ENCODE results near the gene PRDM15.

PRDM15 gene

DNA sequence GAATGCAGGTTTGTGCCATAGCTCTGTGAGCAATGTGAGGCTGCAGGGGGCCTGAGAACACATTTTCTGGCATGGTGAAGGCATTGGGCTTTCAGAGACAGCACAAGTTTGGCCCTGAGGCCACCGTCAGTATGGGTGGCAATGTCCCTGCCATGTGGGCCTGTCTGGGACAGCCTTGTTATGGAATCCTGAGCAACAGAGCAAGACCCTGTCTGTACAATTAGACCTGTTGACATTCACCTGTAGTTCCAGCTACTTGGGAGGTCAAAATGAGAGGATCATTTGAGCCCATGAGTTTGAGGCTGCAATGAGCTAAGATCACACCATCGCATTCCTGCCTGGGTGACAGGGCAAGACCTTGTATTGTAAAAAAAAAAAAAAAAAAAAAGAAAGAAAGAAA, 35.6 kb downstream of the PRDM15 start:
- DNase-seq (ENCODE audit: low spot score), result no peak
- CTCF ChIA-PET, result no interaction called here
- TF ChIP-seq, protein P1, sequence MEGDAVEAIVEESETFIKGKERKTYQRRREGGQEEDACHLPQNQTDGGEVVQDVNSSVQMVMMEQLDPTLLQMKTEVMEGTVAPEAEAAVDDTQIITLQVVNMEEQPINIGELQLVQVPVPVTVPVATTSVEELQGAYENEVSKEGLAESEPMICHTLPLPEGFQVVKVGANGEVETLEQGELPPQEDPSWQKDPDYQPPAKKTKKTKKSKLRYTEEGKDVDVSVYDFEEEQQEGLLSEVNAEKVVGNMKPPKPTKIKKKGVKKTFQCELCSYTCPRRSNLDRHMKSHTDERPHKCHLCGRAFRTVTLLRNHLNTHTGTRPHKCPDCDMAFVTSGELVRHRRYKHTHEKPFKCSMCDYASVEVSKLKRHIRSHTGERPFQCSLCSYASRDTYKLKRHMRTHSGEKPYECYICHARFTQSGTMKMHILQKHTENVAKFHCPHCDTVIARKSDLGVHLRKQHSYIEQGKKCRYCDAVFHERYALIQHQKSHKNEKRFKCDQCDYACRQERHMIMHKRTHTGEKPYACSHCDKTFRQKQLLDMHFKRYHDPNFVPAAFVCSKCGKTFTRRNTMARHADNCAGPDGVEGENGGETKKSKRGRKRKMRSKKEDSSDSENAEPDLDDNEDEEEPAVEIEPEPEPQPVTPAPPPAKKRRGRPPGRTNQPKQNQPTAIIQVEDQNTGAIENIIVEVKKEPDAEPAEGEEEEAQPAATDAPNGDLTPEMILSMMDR (conservative IDR thresholded peaks at IDR 0.05; ENCODE audit: low read depth), result no peak
- H3K27ac ChIP-seq, result no peak overlapping the region
- POLR2A ChIA-PET (ENCODE audit: low non-redundant PET), result interaction anchor here (0.7 kb wide), 1 partner anchor 132 kb away, joined by 6 read pairs; no protein-coding TSS in a partner anchor

DNA sequence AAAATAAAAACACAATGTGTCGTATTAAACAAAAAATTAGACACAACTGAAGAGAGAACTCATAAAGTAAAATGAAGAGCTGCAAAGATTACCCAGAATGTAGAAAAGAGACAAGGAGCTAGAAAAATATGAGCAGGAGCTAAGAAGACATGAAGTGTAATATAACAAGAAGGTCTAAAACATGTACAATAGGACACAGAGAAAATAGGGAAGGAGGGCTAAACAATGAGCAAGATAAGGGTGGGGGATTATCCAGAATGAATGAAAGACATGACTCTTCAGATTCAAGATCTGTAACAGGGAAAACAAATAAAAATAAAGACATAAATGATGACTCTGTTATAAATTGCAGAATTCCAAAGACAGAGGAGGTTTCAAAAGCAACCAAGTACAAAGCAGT, 38.3 kb downstream of the PRDM15 start:
- ChIA-PET CTCF (no interaction called here), POLR2A (ENCODE audit: low non-redundant PET) (interaction anchor here (0.7 kb wide), 1 partner anchor 8 kb away, joined by 4 read pairs; no protein-coding TSS in a partner anchor)
- no peak for DNase-seq (ENCODE audit: low spot score)
- no peak overlapping the region for H3K27ac ChIP-seq
- TF ChIP-seq, protein P1 (conservative IDR thresholded peaks at IDR 0.05; ENCODE audit: low read depth), result no peak

DNA sequence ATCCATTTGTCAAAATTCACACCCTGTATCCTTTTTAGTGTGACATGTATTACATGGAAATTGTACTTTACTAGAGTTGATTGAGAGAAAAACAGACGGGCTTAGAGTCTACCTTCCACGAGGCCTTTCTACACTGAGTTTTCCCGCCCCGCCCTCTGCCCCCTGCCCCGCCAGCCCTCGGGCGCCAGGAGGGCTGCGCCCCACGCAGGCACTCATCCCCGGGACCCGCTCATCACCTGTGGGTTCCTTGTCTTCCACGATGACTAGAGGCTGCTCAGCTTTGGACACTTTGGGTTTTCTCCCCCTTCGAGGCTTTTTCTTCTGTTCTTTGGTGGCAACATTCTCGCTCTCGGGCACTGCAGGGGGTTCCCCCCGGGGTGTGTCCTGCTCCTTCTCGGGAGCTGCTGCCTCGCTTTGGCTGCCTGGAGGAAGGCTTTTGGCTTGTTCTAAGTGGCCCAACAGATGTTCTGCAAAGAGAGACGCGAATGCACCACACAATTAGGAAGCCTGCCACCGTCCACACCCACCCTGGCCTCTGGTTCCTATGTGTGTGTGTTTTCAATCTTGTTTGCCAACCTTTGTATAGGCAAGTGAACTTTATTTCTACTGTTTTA, 39.6 kb downstream of the PRDM15 start:
- TF ChIP-seq, protein P1 (conservative IDR thresholded peaks at IDR 0.05; ENCODE audit: low read depth), result no peak

DNA sequence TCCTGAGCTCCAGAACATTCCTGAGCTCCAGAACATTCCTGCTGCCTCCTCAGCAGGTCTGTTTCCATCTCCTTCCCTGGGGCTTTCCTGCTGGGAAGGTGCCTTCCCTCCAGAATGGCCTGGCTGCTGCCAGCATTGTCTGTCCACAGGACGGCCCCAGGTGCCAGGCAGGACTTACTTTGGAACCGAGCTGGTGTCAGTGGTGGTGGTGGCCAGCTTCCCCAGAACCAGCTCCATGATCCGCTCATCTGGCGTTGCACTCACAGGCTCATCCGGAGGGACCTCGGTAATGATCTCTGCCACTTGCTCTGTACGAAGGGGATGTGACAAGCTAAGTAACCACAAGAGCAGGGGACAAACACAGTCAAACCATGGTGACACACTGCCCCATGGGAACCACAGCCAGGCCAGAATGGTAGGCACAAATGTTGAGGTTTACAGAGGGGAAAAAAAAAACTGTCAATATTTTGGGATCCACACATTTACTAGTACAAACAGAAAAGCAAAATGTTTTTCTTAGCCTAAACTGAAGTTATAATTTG, 41.3 kb downstream of the PRDM15 start:
- POLR2A ChIA-PET (ENCODE audit: low non-redundant PET), result no interaction called here
- H3K27ac ChIP-seq, result no peak overlapping the region
- TF ChIP-seq, protein P1 (conservative IDR thresholded peaks at IDR 0.05; ENCODE audit: low read depth), result no peak
- CTCF ChIA-PET, result interaction anchor here (0.8 kb wide), 1 partner anchor 21 kb away, joined by 3 read pairs; no protein-coding TSS in a partner anchor
- DNase-seq (ENCODE audit: low spot score), result no peak

More for the DNA sequence above, 39.6 kb downstream of the PRDM15 start:
- ChIA-PET CTCF (interaction anchor here (0.6 to 0.7 kb wide), 2 partner anchors 91 to 278 kb away, joined by 3 to 4 read pairs; no protein-coding TSS in a partner anchor), POLR2A (ENCODE audit: low non-redundant PET) (no interaction called here)
- H3K27ac ChIP-seq, result 0 out of 2 replicates have a peak overlapping the region, but pooled peaks have one; percentile 8
- DNase-seq (ENCODE audit: low spot score), result no peak

DNA sequence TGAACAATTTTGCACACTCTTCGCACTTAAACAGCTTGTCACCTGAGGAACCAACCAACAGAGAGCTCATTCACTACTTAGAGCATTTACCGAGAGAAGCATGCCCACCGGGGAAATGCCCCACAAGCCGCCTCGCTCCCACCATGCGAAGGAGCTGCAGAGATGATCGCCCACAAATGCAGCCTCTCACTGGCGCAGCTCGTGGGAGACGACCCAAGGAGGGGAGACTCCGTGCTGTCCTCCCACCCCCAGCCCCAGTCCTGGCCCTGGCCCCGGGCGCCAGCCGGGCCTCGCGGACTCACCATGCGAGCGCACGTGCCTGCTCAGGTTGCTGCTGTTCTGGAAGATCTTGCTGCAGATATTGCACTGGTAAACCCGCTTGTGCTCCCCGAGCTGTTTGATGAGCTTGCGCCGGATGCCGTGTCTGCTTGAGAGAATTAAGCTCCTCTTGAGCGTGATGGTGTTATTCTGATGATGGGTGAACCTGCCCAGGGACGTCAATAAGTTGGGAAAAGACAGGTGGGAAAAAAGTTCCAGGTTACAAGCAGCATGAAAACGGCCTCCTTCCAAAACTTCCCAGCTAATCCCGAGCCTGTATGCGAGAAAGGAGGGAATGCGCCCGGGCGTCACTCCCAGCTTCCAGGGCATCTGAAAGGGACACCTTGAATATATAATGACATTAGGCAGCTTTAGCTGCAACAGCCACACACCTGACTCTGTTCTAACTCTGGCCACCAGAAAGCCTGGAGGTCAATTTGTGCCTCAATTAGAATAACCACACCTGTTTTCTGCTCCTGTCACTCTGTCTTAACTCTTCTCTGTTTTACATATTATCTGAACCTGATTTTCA, 42.8 kb downstream of the PRDM15 start:
- POLR2A ChIA-PET (ENCODE audit: low non-redundant PET), result no interaction called here
- TF ChIP-seq, protein P1 (conservative IDR thresholded peaks at IDR 0.05; ENCODE audit: low read depth), result no peak
- no peak for DNase-seq (ENCODE audit: low spot score)
- CTCF ChIA-PET, result interaction anchor here (0.6 kb wide), 1 partner anchor 25 kb away, joined by 5 read pairs; no protein-coding TSS in a partner anchor
- peak overlapping the region; percentile 56 for H3K27ac ChIP-seq

DNA sequence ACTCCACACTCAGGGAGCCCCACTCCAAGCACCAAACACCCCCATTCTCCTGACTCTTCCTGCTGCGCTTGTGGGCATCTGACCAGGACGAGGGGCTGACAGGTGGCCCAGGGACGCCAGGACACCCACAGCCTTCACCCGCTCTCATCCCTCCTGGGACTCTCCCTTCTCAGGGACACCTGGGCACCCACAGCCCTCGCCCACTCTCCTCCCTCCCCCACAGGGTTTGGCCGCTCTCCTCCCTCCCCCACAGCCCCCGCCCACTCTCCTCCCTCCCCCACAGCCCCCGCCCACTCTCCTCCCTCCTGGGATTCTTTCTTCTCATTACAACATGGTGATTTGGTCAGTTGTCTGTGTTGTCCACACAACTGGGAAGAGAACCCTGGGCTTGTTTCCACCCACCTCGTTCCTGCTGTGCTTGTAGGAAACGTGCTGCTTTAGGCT, 43.4 kb downstream of the PRDM15 start:
- ChIA-PET POLR2A (ENCODE audit: low non-redundant PET) (no interaction called here), CTCF (interaction anchor here (0.6 kb wide), 1 partner anchor 24 kb away, joined by 5 read pairs; no protein-coding TSS in a partner anchor)
- no peak for DNase-seq (ENCODE audit: low spot score)
- H3K27ac ChIP-seq, result peak overlapping the region; percentile 56
- TF ChIP-seq, protein P1 (conservative IDR thresholded peaks at IDR 0.05; ENCODE audit: low read depth), result no peak

Data from RWPE1 (cell line).